HCT116 (cell line): ENCODE data around the gene MROH8.

Source experiments
- TCF7L2 ChIP-seq: IDR thresholded peaks from 2 replicates; pipeline ENCODE4 v1.7.0; 2011; ENCODE audit warnings: borderline replicate concordance, inconsistent platforms; ENCODE audit not compliant: insufficient read depth, insufficient read length; ENCODE audit errors: extremely low read depth
- TF ChIP-seq, protein P1 (sequence below): IDR thresholded peaks from 2 replicates; pipeline ENCODE4 v1.6.1; 2012; ENCODE audit warnings: low read depth
- TF ChIP-seq, protein P2 (sequence below): IDR thresholded peaks from 2 replicates; pipeline ENCODE4 v1.6.1; 2011; ENCODE audit warnings: mild to moderate bottlenecking, low read length, moderate library complexity; ENCODE audit not compliant: insufficient replicate concordance; ENCODE audit errors: extremely low read depth
- TF ChIP-seq, protein P3 (sequence below): IDR thresholded peaks from 2 replicates; pipeline ENCODE4 v1.6.1; 2012

DNA sequence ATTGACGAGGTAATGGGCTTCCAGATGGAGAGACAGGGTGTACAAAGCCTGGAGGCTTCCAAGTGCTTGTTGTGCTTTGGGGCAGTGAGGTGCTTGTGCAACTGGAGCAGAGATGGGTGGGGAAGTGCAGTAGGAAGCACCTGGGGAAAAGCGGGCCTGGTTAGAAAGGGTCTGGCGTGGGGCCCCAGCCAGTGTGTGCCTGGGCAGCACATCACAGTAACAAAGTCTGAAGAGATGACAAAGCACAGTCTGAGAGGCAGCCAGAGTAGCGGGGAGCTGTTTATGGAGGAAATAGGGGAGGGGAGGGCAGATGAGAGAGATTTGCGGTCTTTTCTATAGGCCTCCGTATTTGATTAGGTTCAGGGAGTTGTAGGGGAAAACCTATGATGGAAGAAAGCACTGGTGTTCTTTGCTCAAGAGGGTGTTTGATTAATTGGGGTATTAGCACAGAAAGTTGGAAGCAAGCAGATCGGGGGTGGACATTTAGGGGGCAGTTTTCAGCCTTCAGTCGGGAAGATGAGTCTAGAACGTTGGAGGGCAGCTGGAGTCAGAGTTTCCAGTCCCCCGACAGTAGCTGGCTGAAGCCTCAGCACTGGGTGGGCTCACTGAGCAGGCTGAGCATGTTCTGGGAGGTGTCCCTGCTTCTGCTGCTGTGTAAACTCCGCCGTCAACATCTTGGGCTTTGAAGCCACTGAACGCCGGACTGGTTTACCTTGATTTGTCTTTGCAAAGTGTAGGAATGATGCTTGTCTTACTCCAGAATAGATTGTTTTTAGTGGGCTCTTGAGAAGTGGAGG is 15.5 kb upstream of the MROH8 start:
- TF ChIP-seq, protein P1, sequence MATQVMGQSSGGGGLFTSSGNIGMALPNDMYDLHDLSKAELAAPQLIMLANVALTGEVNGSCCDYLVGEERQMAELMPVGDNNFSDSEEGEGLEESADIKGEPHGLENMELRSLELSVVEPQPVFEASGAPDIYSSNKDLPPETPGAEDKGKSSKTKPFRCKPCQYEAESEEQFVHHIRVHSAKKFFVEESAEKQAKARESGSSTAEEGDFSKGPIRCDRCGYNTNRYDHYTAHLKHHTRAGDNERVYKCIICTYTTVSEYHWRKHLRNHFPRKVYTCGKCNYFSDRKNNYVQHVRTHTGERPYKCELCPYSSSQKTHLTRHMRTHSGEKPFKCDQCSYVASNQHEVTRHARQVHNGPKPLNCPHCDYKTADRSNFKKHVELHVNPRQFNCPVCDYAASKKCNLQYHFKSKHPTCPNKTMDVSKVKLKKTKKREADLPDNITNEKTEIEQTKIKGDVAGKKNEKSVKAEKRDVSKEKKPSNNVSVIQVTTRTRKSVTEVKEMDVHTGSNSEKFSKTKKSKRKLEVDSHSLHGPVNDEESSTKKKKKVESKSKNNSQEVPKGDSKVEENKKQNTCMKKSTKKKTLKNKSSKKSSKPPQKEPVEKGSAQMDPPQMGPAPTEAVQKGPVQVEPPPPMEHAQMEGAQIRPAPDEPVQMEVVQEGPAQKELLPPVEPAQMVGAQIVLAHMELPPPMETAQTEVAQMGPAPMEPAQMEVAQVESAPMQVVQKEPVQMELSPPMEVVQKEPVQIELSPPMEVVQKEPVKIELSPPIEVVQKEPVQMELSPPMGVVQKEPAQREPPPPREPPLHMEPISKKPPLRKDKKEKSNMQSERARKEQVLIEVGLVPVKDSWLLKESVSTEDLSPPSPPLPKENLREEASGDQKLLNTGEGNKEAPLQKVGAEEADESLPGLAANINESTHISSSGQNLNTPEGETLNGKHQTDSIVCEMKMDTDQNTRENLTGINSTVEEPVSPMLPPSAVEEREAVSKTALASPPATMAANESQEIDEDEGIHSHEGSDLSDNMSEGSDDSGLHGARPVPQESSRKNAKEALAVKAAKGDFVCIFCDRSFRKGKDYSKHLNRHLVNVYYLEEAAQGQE = no peak
- TF ChIP-seq, protein P2, sequence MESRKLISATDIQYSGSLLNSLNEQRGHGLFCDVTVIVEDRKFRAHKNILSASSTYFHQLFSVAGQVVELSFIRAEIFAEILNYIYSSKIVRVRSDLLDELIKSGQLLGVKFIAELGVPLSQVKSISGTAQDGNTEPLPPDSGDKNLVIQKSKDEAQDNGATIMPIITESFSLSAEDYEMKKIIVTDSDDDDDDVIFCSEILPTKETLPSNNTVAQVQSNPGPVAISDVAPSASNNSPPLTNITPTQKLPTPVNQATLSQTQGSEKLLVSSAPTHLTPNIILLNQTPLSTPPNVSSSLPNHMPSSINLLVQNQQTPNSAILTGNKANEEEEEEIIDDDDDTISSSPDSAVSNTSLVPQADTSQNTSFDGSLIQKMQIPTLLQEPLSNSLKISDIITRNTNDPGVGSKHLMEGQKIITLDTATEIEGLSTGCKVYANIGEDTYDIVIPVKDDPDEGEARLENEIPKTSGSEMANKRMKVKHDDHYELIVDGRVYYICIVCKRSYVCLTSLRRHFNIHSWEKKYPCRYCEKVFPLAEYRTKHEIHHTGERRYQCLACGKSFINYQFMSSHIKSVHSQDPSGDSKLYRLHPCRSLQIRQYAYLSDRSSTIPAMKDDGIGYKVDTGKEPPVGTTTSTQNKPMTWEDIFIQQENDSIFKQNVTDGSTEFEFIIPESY = no peak
- TF ChIP-seq, protein P3, sequence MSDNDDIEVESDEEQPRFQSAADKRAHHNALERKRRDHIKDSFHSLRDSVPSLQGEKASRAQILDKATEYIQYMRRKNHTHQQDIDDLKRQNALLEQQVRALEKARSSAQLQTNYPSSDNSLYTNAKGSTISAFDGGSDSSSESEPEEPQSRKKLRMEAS = no peak
- TF ChIP-seq TCF7L2 = no peak
